ENCODE results near the gene CCDC69. TPM values are rescaled to one million over a fixed set of nuclear protein-coding genes. Genes with fewer than 3 reads are reported as not detected.
A peak's percentile ranks its signal among the peaks of the same experiment; 100 is the strongest.

CCDC69 gene
- total and polyA plus RNA-seq, 10 of the 15 experiments (the other 5 are each of a cell fraction or from before 2014, with no cell fraction given), result 13.5 to 106 (median 70.1) TPM

GRCh38 chr5:151222054-151222789 lies 1.7 kb downstream of the CCDC69 start (continued):
- no peak for TF ChIP-seq SPI1 (IDR thresholded peaks at IDR 0.05; ENCODE audit: borderline replicate concordance, insufficient read depth, low read depth, low read length)
- TF ChIP-seq CEBPB (IDR thresholded peaks at IDR 0.05; ENCODE audit: borderline replicate concordance in 1 of 2, low read depth in 2 of 2, low read length in 2 of 2), result no peak
- no peak for TF ChIP-seq MAX (IDR thresholded peaks at IDR 0.05; ENCODE audit: low read depth, low read length)

DNA sequence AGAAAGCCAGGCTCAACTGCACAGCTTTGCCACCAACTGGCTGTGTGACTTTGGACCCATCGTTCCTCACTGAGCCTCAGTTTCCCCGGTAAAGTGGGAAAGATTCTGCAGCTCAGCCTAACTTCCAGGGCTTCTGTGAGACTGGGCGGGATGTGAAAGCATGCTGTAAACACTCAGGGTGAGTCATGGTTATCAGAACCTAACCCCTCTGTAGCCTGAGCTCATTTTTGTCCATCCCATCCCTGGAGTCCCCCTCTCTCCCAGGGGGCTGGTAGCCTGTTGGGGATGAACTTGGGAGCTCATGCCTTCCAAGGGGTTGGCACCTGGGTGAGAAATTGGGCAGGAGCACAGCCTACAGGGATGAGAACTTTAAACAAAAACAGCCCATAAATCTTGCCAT lies 2.3 kb downstream of the CCDC69 start:
- Histone ChIP-seq H3K9me3 (replicated peaks; ENCODE audit: control insufficient read depth, insufficient read depth, low read length) (no peaks in the 10 kb centered on the region), H4K20me1 (ENCODE audit: control insufficient read depth, insufficient read depth) (no peaks in the 10 kb centered on the region), H3K4me1 (ENCODE audit: control insufficient read depth, insufficient read depth, low read length) (peaks cover 31% of the 10 kb centered on the region), H3K9ac (ENCODE audit: control insufficient read depth, insufficient read depth, low read length) (peak overlapping the region; percentile 91), H3K27ac (ENCODE audit: control insufficient read depth, insufficient read depth) (peak overlapping the region; percentile 89), H3K4me2 (ENCODE audit: control insufficient read depth, insufficient read depth) (peak overlapping the region; percentile 93), H3K36me3 (ENCODE audit: control insufficient read depth in 2 of 2, insufficient read depth in 2 of 2, low read length in 1 of 2) (peaks cover 2% of the 10 kb centered on the region in 2 experiments; a peak in 2 of 4 replicates), H3K4me3 (peak overlapping the region; percentile 97), H3K79me2 (ENCODE audit: control insufficient read depth, insufficient read depth, low read length) (peaks cover 77% of the 10 kb centered on the region), H2AFZ (ENCODE audit: control insufficient read depth, low read depth, low read length) (no peak overlapping the region), H3K27me3 (replicated peaks in 1 of 2; ENCODE audit: control insufficient read depth in 2 of 2, insufficient read depth in 2 of 2, low read length in 1 of 2) (no peaks in the 10 kb centered on the region)
- WGBS (ENCODE audit: insufficient coverage, insufficient replicate concordance, low lambda C conversion rate, missing lambda C conversion rate), result 42% methylated on average over 3 of the region's 3 CpGs
- ChIA-PET RAD21 (ENCODE audit: unreplicated experiment) (interaction anchor here (0.9 to 7.8 kb wide), 15 partner anchors 8 to 550 kb away, joined by 3 to 117 read pairs (median 7); partner anchors contain the start of gene GM2A), SMC1A (ENCODE audit: uncharacterized antibody, unreplicated experiment) (interaction anchor here (0.6 to 18.6 kb wide), 11 partner anchors 8 to 95 kb away, joined by 3 to 325 read pairs (median 4); partner anchors contain the start of gene GM2A), CTCF (interaction anchor here (1.2 to 17.0 kb wide), 10 partner anchors 10 to 140 kb away, joined by 3 to 293 read pairs (median 16); partner anchors contain the start of gene GM2A), POLR2A (interaction anchor here (0.6 to 17.1 kb wide), 11 partner anchors 8 to 140 kb away, joined by 3 to 290 read pairs (median 4); partner anchors contain the start of gene GM2A)
- FAIRE-seq (peak; percentile 27), ATAC-seq (peak; percentile 32), DNase-seq (ENCODE audit: low read depth, low spot score) (no peak)
- intact Hi-C loops (cut with micrococcal nuclease; ENCODE audit: unreplicated experiment), result loop anchor here (5.0 kb wide), 1 partner anchor 76 kb away; no protein-coding TSS in a partner anchor
- in situ Hi-C loops (cut with MboI), result no loop called here
- no TSS peak for BruUV-seq (replicated peaks)
- TF ChIP-seq YY1 (IDR thresholded peaks at IDR 0.05; ENCODE audit: low read depth, low read length), result no peak
- peak; percentile 31; the same call in 1 of the 2 replicates for TF ChIP-seq IKZF1 (conservative IDR thresholded peaks at IDR 0.05)
- TF ChIP-seq EP300 (IDR thresholded peaks at IDR 0.05; ENCODE audit: borderline replicate concordance in 1 of 2, control insufficient read depth in 1 of 2, low read depth in 2 of 2, low read length in 2 of 2), result no peak
- no peak for TF ChIP-seq SMAD5 (IDR thresholded peaks at IDR 0.05; ENCODE audit: low read depth)
- TF ChIP-seq ZNF274 (IDR thresholded peaks at IDR 0.05; ENCODE audit: insufficient read depth, insufficient read length), result no peak
- TF ChIP-seq IKZF2 (IDR thresholded peaks at IDR 0.05), result peak; percentile 30 to 54; a peak in 2 of 4 replicates
- no peak for TF ChIP-seq RUNX3 (IDR thresholded peaks at IDR 0.05; ENCODE audit: low read length)
- TF ChIP-seq MTA3 (IDR thresholded peaks at IDR 0.05; ENCODE audit: borderline replicate concordance, low read length), result 0 out of 2 replicates have a peak, but pooled peaks have one; percentile 23
- no peak for TF ChIP-seq E2F4 (IDR thresholded peaks at IDR 0.05; ENCODE audit: low read depth, low read length)

Data from GM12878 (cell line).